Putamen (tissue), 1 donor: ENCODE results near the gene CELF4.

ENCODE experiments used
- DNase-seq: peaks from one replicate; pipeline ENCODE4 v3.0.0-alpha.2; 2016; ENCODE audit warnings: low spot score

The CELF4 gene

DNA sequence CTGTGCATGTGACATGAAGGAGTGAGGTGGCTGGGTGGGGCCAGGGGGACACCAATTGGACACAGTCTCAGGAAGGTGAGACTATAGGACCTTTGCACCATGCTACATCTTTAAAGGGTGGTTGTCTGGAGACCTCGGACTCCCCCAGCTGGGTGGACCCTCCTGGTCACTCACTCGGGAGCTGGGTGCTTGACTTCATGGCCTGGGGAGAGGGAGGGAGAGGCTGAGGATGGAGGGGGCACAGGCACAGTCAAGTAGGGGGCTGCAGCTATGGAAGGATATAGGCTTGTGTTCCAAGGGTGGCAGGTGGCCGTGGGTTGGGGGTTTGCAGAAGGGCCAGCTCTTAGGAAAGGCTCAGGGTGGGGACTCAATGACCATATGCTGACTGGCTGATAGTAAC is 7.1 kb upstream of the CELF4 start:
- DNase-seq, result no peak

- no peak for DNase-seq
These were observed 5.7 kb upstream of the CELF4 start for GRCh38 chr18:37571266-37571665.

DNA sequence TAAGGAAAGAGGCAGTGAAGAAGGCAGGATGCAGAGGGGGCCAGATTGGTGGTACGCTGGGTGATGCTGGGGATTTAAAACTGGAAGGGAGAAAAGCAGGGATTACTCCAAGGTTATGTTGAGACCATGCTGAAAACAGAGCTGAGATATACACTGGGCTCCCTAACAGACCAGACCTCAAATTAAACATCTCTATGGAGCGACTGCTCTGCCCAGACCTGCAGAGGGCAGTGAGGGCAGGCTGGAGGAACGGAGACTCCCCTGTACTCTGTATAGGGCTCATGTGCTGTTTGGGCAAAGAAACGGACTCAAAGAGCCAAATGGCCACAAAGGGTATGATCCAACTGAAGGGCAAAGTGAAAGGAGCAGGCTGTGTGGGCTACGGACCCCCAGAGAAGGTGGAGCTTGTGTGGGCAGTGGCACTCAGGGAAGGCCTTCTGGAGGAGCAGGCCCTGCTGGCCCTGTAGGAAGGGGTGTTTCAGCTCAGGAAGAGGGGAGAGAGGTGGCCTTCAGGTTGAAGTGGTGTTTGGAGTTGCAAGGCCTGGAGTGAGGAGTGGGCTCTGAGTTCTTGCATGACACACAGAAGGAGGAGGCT is 4.8 kb upstream of the CELF4 start:
- no peak for DNase-seq

DNA sequence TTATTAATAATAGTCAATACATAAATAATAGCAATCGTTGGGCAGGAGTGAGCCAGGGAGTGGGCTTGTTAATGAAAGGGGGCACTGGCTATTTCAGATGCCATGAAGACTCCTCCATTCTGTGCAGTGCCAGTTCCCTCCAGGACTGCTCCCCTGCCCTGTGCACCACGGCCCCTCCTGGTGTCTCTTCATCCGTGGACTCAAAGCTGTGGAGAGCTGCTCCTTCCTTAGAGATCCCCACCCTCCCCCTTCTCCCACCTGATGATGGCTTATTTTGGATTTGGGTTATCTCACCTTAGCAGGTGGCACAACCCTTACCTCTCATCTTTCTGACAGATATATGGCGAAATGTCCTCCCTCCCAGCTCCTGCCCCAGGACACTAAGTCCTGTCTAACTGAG is 3.1 kb upstream of the CELF4 start:
- no peak for DNase-seq

DNA sequence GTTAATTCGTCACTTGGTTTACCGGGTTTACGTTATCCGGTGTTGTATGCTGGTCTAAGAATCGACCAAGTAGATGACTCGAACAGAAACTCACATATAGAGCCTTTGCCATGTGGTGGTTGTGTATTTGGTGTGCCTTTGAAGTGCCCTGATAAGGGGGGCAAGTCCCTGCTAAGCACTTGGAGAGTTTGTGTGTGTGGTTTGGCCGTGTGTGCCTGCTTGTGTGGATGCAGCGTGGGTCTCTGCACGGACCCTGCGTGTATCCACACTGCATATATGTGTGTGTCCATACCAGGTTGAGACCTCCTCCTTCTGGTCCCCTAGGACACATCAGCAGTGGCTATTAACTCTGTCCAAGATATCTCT is 2.4 kb upstream of the CELF4 start:
- no peak for DNase-seq

GRCh38 chr18:37567061-37567993 is 1.7 kb upstream of the CELF4 start:
- no peak for DNase-seq

GRCh38 chr18:37566479-37567060 is 972 bp upstream of the CELF4 start:
- DNase-seq, result no peak

- peak; percentile 67 for DNase-seq
These were observed 430 bp upstream of the CELF4 start for GRCh38 chr18:37565977-37566478.

GRCh38 chr18:37564711-37565100 is 892 bp downstream of the CELF4 start:
- peak; percentile 37 for DNase-seq

- DNase-seq, result peak; percentile 61
These were observed 1.6 kb downstream of the CELF4 start for GRCh38 chr18:37563931-37564392.

GRCh38 chr18:37561986-37562385 is 3.6 kb downstream of the CELF4 start:
- no peak for DNase-seq

DNA sequence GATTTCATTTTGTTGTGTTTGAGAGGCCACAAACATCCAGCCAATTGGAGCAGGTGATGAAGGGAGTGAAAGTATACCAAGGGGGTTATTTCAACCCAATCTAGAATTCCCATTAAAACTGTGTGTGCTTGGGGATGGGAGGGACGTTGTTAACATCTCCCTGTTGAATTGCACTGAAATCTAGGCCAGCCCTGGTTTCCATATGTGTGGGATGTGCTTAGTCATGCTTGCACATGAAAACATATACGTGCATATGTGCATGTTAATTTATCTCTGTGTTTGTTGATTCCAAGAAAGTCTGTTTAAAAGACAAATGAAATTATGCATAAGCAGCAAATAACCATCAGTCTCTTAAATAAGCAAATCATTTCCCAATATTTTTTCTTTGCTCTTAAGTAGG is 5.6 kb downstream of the CELF4 start:
- no peak for DNase-seq

DNA sequence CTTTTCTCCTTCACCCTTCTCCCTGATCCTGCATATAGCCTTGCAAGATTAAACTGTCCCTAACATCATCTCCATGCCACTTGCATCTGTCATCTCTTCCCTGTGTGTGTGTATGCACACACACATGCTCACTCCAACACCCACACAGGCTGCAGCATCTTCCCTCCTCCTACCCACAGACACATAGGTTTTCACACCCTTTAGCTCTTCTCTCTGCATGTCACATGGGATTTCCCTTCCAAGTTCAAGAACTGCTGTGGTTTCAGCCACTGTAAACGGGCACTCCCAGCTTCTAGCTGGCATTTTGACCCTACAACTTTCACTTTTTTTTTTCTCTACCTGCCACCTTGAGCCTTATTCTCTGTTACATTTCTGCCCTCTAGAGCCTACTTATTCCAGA is 6.4 kb downstream of the CELF4 start:
- no peak for DNase-seq

DNA sequence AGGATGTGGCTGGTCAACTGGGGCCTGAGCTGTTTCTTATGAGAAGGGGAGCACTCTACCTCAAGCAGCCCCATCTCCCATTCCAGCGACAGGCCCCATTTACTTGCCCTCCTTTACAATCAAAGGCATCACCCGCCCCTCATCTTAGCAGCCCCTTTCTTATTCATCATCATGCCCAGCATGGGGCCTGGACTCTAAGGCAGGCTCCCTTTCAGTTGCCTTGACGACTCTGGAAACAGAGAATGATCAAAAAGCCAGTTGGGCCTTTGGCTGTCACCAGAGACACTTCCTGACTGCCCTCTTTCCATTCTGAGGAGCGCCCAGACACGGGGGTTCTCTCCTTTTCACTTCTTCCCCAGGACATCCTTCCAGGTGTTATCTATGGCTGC is 11.2 kb downstream of the CELF4 start:
- DNase-seq, result no peak

GRCh38 chr18:37553633-37554398 is 11.8 kb downstream of the CELF4 start:
- no peak for DNase-seq

DNA sequence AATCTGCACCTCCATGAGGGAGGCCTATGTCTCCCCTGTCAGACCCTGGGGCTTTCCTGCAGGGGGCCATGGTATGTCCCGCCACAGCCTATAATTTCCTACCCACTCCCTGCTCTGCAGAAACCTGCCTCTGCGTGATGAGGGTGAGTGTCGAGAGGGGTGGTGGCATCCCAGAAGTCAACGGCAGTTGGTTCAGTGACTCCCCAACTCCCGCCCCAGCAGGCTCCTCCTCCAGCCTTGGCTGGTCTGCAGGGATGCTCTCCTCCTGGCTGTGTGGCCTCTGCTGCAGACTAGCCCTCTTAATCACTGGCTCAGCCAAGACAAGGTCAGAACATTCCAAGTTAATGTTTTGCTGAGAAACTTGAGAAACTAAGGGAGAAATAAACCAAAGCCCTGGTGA is 13.3 kb downstream of the CELF4 start:
- DNase-seq, result no peak

DNA sequence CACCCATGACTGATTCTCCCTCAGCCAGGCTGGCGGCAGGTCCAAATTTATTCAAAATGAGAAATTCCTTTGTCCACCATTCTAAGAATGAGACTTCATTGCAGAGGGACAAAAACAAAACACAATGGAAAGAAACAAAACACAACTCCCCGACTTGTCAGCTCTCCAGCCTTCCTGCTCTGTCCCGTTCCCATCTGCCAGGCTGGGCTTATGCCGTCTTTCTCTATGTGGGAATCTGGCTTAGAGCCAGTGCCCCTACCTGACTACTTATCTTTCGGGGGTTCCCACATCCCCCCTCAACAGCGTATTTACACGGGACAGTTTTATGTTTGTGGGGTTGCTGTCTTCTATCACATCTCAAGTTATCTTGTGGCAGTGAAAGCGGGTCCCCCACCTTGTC is 13.8 kb downstream of the CELF4 start:
- no peak for DNase-seq

DNA sequence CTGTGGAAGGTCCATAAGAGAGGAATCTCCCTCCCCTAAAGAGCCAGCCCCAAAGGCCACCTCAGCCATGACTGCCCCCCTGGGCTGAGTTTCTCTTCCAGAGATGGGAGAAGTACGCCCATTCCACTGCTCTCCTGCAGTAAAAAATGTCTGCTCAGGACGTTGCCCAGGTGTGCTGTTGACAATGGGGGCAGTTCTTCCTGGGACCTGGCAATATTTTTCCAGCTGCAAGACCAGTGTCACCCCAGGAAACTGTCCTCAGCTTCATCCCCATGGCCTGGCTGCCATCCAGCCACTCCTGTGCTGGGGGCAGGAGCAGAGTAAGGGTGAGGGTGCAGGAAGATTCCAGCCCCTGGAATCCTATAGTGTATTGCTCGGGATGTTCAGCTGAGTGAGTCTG is 14.3 kb downstream of the CELF4 start:
- no peak for DNase-seq

- no peak for DNase-seq
These were observed 15.3 kb downstream of the CELF4 start for GRCh38 chr18:37550118-37550875.

GRCh38 chr18:37548679-37549289 is 16.8 kb downstream of the CELF4 start:
- no peak for DNase-seq

GRCh38 chr18:37547196-37547827 is 18.3 kb downstream of the CELF4 start:
- DNase-seq, result no peak
